H9 (cell line): ENCODE data around the gene CTNS. TPM values are rescaled to one million over a fixed set of nuclear protein-coding genes. Genes with fewer than 3 reads are reported as not detected.

Experiments
- DNase-seq: peaks from one replicate; pipeline ENCODE4 v3.0.0-alpha.2; 2017
- H2AFZ ChIP-seq: one replicate; pipeline ENCODE4 v1.6.1; 2013; ENCODE audit warnings: mild to moderate bottlenecking, low read length, control low read depth, moderate library complexity
- H2AK5ac ChIP-seq: 2 replicates; pipeline ENCODE4 v1.6.1; 2013; ENCODE audit warnings: low read length, control low read depth, mixed read lengths; ENCODE audit not compliant: insufficient read length
- H2BK120ac ChIP-seq: one replicate; pipeline ENCODE4 v1.6.1; 2013; ENCODE audit warnings: low read depth, mild to moderate bottlenecking, low read length, control low read depth, inconsistent platforms; ENCODE audit not compliant: poor library complexity, severe bottlenecking
- H2BK12ac ChIP-seq: 2 replicates; pipeline ENCODE4 v1.6.1; 2013; ENCODE audit warnings: low read length, control low read depth, mixed read lengths, low read depth; ENCODE audit not compliant: insufficient read length
- H2BK15ac ChIP-seq: 2 replicates; pipeline ENCODE4 v1.6.1; 2013; ENCODE audit warnings: low read depth, low read length, control low read depth
- H2BK20ac ChIP-seq: one replicate; pipeline ENCODE4 v1.6.1; 2013; ENCODE audit warnings: low read depth, mild to moderate bottlenecking, low read length, control low read depth, inconsistent platforms; ENCODE audit not compliant: poor library complexity, severe bottlenecking
- H2BK5ac ChIP-seq: 2 replicates; pipeline ENCODE4 v1.6.1; 2013; ENCODE audit warnings: low read length, control low read depth, mixed read lengths; ENCODE audit not compliant: insufficient read length
- H3K14ac ChIP-seq: 2 replicates; pipeline ENCODE4 v1.6.1; 2013; ENCODE audit warnings: low read length, control low read depth; ENCODE audit not compliant: insufficient read depth
- H3K18ac ChIP-seq: 2 replicates; pipeline ENCODE4 v1.6.1; 2013; ENCODE audit warnings: low read depth, mild to moderate bottlenecking, mixed read lengths, low read length, control low read depth; ENCODE audit not compliant: insufficient read length
- H3K23ac ChIP-seq: 2 replicates; pipeline ENCODE4 v1.6.1; 2013; ENCODE audit warnings: low read length, control low read depth, mixed read lengths, low read depth; ENCODE audit not compliant: insufficient read length
- H3K23me2 ChIP-seq: 2 replicates; pipeline ENCODE4 v1.6.1; 2013; ENCODE audit warnings: low read depth, mild to moderate bottlenecking, mixed read lengths, low read length, control low read depth; ENCODE audit not compliant: insufficient read length, poor library complexity, severe bottlenecking
- H3K27ac ChIP-seq: 2 replicates; pipeline ENCODE4 v1.5.1; 2013; ENCODE audit warnings: low read length, control low read depth, mixed read lengths, low read depth; ENCODE audit not compliant: insufficient read length
- H3K27me3 ChIP-seq: 2 replicates; pipeline ENCODE4 v1.6.1; 2013; ENCODE audit warnings: low read length, control low read depth, inconsistent platforms; ENCODE audit not compliant: insufficient read depth
- H3K4ac ChIP-seq: 2 replicates; pipeline ENCODE4 v1.6.1; 2013; ENCODE audit warnings: low read depth, mild to moderate bottlenecking, control low read depth, inconsistent platforms, low read length, moderate library complexity
- H3K4me1 ChIP-seq: 2 replicates; pipeline ENCODE4 v1.6.1; 2013; ENCODE audit warnings: low read length, control low read depth, inconsistent platforms; ENCODE audit not compliant: insufficient read depth
- H3K4me2 ChIP-seq: 2 replicates; pipeline ENCODE4 v1.6.1; 2013; ENCODE audit warnings: low read length, control low read depth, mixed read lengths; ENCODE audit not compliant: insufficient read length, insufficient read depth
- H3K56ac ChIP-seq: 2 replicates; pipeline ENCODE4 v1.6.1; 2013; ENCODE audit warnings: low read depth, mild to moderate bottlenecking, mixed read lengths, low read length, control low read depth; ENCODE audit not compliant: insufficient read length
- H3K79me1 ChIP-seq: 2 replicates; pipeline ENCODE4 v1.6.1; 2013; ENCODE audit warnings: low read depth, mild to moderate bottlenecking, moderate library complexity, low read length, control low read depth, inconsistent platforms; ENCODE audit not compliant: insufficient read depth, poor library complexity, severe bottlenecking
- H3K79me2 ChIP-seq: 2 replicates; pipeline ENCODE4 v1.6.1; 2013; ENCODE audit warnings: low read length, control low read depth, inconsistent platforms; ENCODE audit not compliant: insufficient read depth
- H3K9ac ChIP-seq: 2 replicates; pipeline ENCODE4 v1.6.1; 2013; ENCODE audit warnings: low read length, control low read depth, mixed read lengths; ENCODE audit not compliant: insufficient read length; ENCODE audit errors: extremely low read depth
- H3K9me3 ChIP-seq: one replicate; pipeline ENCODE4 v1.6.1; 2013; ENCODE audit warnings: low read depth, low read length, inconsistent platforms; ENCODE audit not compliant: control insufficient read depth
- H3T11ph ChIP-seq: one replicate; pipeline ENCODE4 v1.6.1; 2013; ENCODE audit warnings: mild to moderate bottlenecking, low read length, control low read depth, inconsistent platforms
- H4K20me1 ChIP-seq: one replicate; pipeline ENCODE4 v1.6.1; 2013; ENCODE audit not compliant: control insufficient read depth, insufficient read length, insufficient read depth
- H4K5ac ChIP-seq: 2 replicates; pipeline ENCODE4 v1.6.1; 2013; ENCODE audit warnings: low read depth, mild to moderate bottlenecking, mixed read lengths, low read length, control low read depth; ENCODE audit not compliant: insufficient read length
- H4K8ac ChIP-seq: replicated peaks from 2 replicates; pipeline ENCODE4 v1.6.1; 2013; ENCODE audit warnings: low read length, control low read depth, mixed read lengths, low read depth; ENCODE audit not compliant: insufficient read length
- H4K91ac ChIP-seq: 2 replicates; pipeline ENCODE4 v1.6.1; 2013; ENCODE audit warnings: low read depth, mild to moderate bottlenecking, moderate library complexity, mixed read lengths, low read length, control low read depth; ENCODE audit not compliant: insufficient read length
- H3K27ac Mint-ChIP-seq, 3 experiments: 2 replicates in 2 of 3; 3 replicates in 1 of 3; pipeline ENCODE4 v1.8.0; 2020 to 2021; ENCODE audit warnings: mixed read lengths in 3 of 3, mild to moderate bottlenecking in 1 of 3, moderate library complexity in 1 of 3
- H3K27me3 Mint-ChIP-seq: 2 replicates; pipeline ENCODE4 v1.8.0; 2021; ENCODE audit warnings: low read depth, mild to moderate bottlenecking, moderate library complexity, mixed read lengths
- H3K36me3 Mint-ChIP-seq, 3 experiments: 2 replicates in 2 of 3; 3 replicates in 1 of 3; pipeline ENCODE4 v1.8.0; 2020 to 2021; ENCODE audit warnings: low read depth in 3 of 3, mixed read lengths in 3 of 3; ENCODE audit not compliant: insufficient read depth in 1 of 3
- H3K4me1 Mint-ChIP-seq, 2 experiments: 2 replicates each; pipeline ENCODE4 v1.8.0; 2020; ENCODE audit warnings: mixed read lengths in 2 of 2
- H3K4me3 Mint-ChIP-seq, 2 experiments: 2 replicates in 1 of 2; 3 replicates in 1 of 2; pipeline ENCODE4 v1.8.0; 2020 to 2021; ENCODE audit warnings: mild to moderate bottlenecking in 2 of 2, mixed read lengths in 2 of 2, moderate library complexity in 1 of 2
- H3K9me3 Mint-ChIP-seq, 2 experiments: 2 replicates in 1 of 2; 3 replicates in 1 of 2; pipeline ENCODE4 v1.8.0; 2020; ENCODE audit warnings: mild to moderate bottlenecking in 2 of 2, mixed read lengths in 2 of 2, moderate library complexity in 1 of 2
- WGBS: extraction: QIAGEN DNeasy Blood & Tissue Kit; methylation state at CpG from one replicate; pipeline ENCODE4 v1.1.7; 2013; ENCODE audit warnings: missing lambda C conversion rate, low lambda C conversion rate, mixed read lengths; ENCODE audit not compliant: insufficient read length; ENCODE audit errors: extremely low coverage; 5-methylcytosine and 5-hydroxymethylcytosine counted together
- total RNA-seq: library from RNA; stranded (reverse); gene quantifications from 2 replicates; pipeline ENCODE4 v1.2.1, GENCODE V29; 2021
- TF ChIP-seq, protein P1 (sequence below): fragments of 200-600 bp; sonication (generic); conservative IDR thresholded peaks from 3 replicates; pipeline ENCODE4 v1.8.0; 2021; ENCODE audit warnings: antibody characterized with exemption, mild to moderate bottlenecking

Gene CTNS
- total RNA-seq, 1 experiment from 2014 or later: 12.8 TPM

DNA sequence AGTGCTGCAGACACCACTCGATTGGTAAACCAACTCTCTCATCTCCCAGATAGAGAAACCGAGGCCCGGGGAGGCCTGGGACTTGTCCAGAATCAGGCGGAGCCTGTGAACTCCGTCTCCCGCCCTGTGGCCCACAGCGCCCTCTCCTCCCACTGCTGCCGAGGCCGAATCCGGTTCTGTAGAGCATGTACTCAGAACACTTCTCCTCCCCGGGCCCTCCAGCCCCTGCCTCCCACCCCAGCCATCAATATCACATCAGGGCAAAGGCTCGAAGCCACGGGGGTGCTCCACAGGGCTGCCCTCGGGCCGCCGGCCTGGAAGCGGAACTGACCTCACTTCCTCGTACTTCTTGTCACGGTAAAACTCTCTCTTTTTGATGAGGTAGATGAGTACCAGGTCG is 45.0 kb downstream of the CTNS start:
- H3K4me1 ChIP-seq: no peaks in the 10 kb centered on the region
- no peaks in the 10 kb centered on the region for H3K79me1 ChIP-seq
- Mint-ChIP-seq H3K9me3 (no peaks in the 10 kb centered on the region), H3K27ac (no peak overlapping the region; a peak in 1 of 7 replicates), H3K27me3 (peaks cover 4% of the 10 kb centered on the region; the same call in 1 of the 2 replicates), H3K4me3 (no peak overlapping the region), H3K36me3 (no peaks in the 10 kb centered on the region; a peak in 1 of 7 replicates), H3K4me1 (peaks cover 7 to 23% of the 10 kb centered on the region in 2 experiments)
- H2BK5ac ChIP-seq: no peak overlapping the region
- H2BK20ac ChIP-seq: no peak overlapping the region
- no peak overlapping the region for H3K56ac ChIP-seq
- no peaks in the 10 kb centered on the region for H3K27me3 ChIP-seq
- H2AFZ ChIP-seq: no peak overlapping the region
- no peak overlapping the region for H2BK120ac ChIP-seq
- no peak overlapping the region for H3K4ac ChIP-seq
- DNase-seq: no peak
- H4K5ac ChIP-seq: no peak overlapping the region
- no peak overlapping the region for H4K8ac ChIP-seq
- H3K79me2 ChIP-seq: no peaks in the 10 kb centered on the region
- no CpG with 5 or more reads among the region's 20 CpGs for WGBS
- H2AK5ac ChIP-seq: no peak overlapping the region
- no peaks in the 10 kb centered on the region for H3K9me3 ChIP-seq
- no peak overlapping the region for H4K91ac ChIP-seq
- no peak overlapping the region for H2BK12ac ChIP-seq
- no peaks in the 10 kb centered on the region for H3K23me2 ChIP-seq
- no peak overlapping the region for H3K27ac ChIP-seq
- TF ChIP-seq, protein P1, sequence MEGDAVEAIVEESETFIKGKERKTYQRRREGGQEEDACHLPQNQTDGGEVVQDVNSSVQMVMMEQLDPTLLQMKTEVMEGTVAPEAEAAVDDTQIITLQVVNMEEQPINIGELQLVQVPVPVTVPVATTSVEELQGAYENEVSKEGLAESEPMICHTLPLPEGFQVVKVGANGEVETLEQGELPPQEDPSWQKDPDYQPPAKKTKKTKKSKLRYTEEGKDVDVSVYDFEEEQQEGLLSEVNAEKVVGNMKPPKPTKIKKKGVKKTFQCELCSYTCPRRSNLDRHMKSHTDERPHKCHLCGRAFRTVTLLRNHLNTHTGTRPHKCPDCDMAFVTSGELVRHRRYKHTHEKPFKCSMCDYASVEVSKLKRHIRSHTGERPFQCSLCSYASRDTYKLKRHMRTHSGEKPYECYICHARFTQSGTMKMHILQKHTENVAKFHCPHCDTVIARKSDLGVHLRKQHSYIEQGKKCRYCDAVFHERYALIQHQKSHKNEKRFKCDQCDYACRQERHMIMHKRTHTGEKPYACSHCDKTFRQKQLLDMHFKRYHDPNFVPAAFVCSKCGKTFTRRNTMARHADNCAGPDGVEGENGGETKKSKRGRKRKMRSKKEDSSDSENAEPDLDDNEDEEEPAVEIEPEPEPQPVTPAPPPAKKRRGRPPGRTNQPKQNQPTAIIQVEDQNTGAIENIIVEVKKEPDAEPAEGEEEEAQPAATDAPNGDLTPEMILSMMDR: no peak
- H3K9ac ChIP-seq: no peak overlapping the region
- H3K4me2 ChIP-seq: no peak overlapping the region
- no peak overlapping the region for H3K14ac ChIP-seq
- no peak overlapping the region for H3T11ph ChIP-seq
- H4K20me1 ChIP-seq: no peaks in the 10 kb centered on the region
- no peak overlapping the region for H2BK15ac ChIP-seq
- no peak overlapping the region for H3K23ac ChIP-seq
- H3K18ac ChIP-seq: no peak overlapping the region
